HG02981 (cell line): ENCODE results near the gene PTGIS.
"Not testable (repeated sequence)": the region's sequence is repeated elsewhere in the genome, so short reads cannot be mapped to it uniquely, and the experiment has no call there.

Experiments
- ATAC-seq: cut with Tn5 transposase; IDR thresholded peaks from one replicate; pipeline ENCODE4 v1.9.1; 2021; ENCODE audit warnings: mild to moderate bottlenecking, moderate library complexity; ENCODE audit not compliant: unreplicated experiment

The PTGIS gene

DNA sequence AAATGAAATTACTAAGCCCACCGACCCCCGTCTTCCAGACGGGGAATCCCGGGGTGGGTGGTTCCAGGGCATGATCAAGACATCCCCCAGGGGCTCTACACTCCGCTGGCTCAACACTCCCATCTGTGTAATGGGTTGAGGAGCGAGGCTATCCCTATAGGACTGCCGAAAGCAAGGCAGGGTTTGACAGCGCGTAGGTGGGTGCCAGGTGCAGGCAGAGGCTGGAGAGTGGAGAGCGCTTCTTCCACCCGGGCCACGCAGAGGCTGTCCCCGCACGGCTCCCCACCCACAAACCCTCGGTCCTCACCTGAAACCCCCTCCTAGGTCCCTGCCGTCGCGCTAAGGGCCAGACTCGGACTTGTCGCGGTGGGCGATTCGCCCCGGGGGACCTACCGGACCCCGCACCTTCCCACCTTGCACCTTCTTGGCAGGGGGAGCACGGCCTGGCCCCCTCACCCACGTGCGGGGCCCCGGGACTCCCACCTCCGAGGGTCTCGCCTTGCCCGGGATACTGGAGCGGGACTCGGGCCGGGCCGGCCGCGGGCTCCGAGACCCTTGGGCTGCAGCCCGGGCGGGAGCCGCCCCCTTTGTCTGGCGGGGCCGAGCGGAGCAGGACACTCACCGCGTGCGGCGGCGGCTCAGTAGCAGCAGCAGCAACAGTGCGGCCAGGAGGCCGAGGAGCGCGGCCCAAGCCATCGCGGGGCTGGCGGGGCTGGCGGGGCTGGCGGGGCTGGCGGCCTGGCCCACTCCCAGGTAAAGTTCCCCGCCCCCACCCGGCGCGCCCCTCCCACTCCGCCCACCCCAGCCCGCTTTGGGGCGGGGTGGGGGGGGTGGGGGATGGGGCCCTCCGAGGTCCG is at the start of gene PTGIS:
TSS of gene PTGIS (minus strand) at position 717 of the 857 bp plus-strand sequence. CDS start at position 696, 21 bp downstream.
- no peak for ATAC-seq

DNA sequence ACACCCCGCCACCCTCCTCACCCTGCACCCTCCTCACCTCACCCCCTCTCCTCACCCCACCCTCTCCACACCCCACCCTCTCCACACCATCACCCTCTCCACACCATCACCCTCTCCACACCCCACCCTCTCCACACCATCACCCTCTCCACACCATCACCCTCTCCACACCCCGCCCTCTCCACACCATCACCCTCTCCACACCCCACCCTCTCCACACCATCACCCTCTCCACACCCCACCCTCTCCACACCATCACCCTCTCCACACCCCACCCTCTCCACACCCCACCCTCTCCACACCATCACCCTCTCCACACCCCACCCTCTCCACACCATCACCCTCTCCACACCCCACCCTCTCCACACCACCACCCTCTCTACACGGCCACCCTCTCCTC is 49.5 kb upstream of the PTGIS start:
- ATAC-seq, result not testable (repeated sequence)

DNA sequence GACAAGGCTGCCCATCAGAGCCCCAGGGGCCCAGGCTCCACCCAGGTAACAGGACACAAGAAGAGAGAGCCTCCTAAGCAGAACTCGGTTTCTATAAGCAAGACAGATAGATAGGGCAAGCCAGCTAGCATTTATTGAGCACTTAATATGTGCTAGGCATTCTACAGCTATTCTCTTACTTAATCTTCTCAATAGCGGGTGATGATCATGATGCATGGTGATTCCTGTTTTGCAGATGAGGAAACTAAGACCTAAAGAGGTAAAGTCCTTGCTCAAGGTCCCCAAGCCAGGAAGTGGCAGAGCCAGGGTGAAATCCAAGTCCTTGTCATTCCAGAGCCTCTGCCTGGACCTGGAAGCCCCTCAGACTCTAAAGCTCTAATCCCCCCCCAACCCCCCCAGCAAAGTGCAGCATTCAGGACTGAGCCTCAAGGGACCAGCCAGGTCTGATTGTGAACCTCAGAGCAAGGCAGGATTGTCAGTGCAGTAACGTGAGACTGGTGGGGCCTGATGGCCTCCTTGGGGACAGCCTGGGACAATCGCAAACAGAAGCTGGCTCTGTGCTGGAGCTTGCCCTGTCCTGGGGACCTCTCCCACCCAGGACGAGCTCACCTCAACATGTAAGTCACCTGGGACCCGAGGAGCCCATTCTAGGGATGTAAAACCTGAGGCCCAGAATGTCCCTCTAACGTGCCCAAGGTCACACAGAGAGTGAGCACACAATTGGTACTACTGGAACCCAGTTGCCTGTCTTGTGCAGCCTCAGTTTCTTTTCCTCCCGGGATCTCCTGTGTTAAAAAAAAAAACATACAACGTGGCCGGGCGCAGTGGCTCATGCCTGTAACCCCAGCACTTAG is 48.4 kb upstream of the PTGIS start:
- ATAC-seq, result no peak

- no peak for ATAC-seq
Observed at GRCh38 chr20:49615401-49616153, 47.6 kb upstream of the PTGIS start.

DNA sequence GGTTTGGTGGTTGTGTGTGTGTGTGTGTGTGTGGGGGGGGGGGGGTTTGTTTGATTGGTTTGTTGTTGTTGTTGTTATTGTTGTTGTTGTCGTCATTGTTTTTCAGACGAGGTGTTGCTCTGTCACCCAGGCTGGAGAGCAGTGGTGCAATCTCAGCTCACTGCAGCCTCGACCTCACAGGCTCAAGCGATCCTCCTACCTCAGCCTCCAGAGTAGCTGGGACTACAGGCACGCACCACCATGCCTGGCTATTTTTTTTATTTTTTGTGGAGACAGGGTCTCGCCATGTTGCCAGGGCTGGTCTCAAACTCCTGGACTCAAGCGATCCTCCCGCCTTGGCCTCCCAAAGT is 47.1 kb upstream of the PTGIS start:
- ATAC-seq, result not testable (repeated sequence)

GRCh38 chr20:49614338-49615050 is 46.6 kb upstream of the PTGIS start:
- ATAC-seq, result no peak

DNA sequence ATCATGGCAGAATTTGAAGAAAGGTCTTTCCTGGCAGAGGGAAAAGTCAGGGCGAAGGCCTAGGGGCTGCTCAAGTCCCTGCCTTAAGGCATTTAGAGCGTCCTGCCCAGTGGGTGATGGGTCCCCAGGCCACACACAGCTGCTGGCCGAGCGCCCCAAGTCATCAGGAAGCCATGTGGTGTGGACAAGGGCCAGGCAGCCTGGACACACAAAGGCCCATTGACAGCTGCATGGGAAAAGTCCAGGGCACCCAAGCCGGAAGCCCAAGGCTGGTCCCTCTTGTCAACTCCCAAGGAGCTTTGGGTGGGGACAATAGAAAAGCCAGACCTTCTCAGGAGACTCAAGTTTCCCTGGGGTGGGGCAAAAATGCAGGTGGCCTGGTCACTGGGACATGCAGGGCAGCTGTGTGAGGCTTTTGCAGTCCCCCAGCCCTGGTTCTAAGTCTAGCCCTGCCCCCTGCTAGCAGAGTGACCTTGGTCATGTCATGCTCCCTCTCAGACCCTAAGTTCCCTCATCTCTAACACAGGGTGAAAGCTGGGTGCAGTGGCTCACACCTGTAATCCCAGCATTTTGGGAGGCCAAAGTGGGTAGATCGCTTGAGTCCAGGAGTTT is 44.3 kb upstream of the PTGIS start:
- no peak for ATAC-seq

DNA sequence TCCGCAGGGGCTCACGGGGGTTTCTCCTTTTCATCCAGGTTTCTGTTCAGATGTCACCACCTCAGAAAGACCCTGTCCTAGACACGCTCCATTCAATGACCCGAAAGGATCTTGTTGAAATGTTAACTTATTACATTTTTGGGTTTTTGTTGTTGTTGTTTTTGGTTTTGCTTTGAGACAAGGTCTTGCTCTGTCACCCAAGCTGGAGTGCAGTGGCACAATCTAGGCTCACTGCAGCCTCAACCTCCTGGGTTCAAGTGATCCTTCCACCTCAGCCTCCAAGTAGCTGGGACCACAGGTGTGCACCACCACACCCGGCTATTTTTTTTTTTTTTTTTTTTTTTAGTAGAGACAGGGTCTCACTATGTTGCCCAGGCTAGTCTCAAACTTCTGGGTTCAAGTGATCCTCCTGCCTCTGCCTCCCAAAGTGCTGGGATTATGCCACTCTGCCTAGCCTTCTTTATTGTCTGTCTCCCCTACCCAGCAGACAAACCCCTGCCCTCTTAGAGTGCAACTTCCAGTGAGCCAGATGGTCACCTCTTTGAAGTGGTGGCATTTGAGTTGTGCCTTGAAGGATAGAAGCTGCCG is 43.7 kb upstream of the PTGIS start:
- not testable (repeated sequence) for ATAC-seq

- no peak for ATAC-seq
Observed at GRCh38 chr20:49610691-49611538, 43.0 kb upstream of the PTGIS start.

GRCh38 chr20:49608752-49609670 is 41.1 kb upstream of the PTGIS start:
- no peak for ATAC-seq

GRCh38 chr20:49607568-49607967 is 39.6 kb upstream of the PTGIS start:
- no peak for ATAC-seq

- ATAC-seq, result no peak
Observed at GRCh38 chr20:49603209-49603627, 35.3 kb upstream of the PTGIS start.

GRCh38 chr20:49602345-49603208 is 34.6 kb upstream of the PTGIS start:
- no peak for ATAC-seq

DNA sequence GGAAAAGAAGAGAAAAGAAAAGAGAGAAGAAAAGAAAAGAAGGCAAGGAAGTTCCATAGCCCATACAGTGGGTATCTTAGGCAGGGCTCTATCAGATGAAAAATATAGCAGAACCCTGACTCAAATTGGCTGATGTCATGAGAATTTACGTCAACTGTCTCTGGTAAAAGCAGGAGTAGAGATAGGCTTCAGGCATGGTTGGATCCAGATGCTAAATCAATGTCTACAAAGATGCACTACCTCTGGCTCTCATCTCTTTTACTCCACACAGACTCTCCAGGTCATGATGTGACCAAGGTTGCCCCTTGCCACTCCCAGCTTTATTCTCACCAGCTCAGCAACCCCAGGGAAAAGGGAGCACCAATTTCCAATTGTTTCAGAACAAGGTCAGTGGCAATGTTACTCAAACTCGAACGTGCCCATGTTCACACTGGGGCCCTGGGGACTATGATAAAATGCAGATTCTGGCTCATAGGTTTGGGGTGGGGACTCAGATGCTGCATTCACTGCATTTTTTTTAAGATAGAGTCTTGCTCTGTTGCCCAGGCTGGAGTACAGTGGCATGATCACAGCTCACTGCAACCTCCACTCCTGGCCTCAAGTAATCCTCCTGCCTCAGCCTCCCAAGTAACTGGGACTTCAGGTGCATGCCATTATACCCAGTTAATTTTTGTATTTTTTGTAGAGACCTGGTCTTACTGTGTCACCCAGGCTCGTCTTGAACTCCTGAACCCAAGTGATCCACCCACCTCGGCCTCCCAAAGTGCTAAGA is 33.4 kb upstream of the PTGIS start:
- ATAC-seq, result no peak

DNA sequence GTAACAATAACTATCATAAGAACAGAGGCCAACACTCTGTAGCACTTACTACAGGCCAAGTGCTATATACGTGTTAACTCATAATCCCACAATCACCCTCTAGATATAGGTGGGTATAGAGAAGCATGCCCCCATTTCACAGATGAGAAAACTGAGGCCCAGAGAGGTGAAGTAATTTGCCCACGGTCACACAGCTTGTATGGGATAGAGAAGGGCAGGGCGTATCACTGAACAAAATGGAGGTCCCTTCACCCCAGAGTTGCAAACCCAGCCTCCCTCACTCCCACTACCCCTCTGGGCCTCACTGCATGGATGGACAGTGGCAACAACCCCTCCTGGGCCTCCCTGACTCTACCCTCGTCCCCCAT is 31.8 kb upstream of the PTGIS start:
- ATAC-seq, result no peak

DNA sequence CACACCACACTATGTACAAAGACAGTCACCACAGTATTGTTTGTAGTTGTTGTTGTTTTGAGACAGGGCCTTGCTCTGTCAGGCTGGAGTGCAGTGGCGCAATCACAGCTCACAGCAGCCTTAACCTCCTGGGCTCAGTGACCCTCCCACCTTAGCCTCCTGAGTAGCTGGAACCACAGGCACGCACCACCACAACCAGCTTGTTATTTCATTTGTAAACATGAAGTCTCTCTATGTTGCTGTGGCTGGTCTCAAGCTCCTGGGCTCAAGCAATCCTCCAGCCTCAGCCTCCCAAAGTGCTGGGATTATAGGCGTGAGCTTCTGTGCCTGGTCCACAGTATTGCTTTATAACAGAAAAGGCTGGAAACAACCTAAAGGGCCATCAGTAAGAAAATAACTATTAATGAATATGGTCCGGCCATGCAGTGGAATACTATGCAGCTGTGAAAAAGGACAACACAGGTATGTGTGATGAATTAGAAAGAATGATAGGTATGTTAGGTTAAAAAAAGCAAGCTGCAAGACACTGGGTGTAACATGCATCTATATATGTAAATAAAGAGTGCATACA is 30.0 kb upstream of the PTGIS start:
- no peak for ATAC-seq
